ENCODE data around the gene SRM.
"Not testable (repeated sequence)": the region's sequence is repeated elsewhere in the genome, so short reads cannot be mapped to it uniquely, and the experiment has no call there.

The SRM gene

DNA sequence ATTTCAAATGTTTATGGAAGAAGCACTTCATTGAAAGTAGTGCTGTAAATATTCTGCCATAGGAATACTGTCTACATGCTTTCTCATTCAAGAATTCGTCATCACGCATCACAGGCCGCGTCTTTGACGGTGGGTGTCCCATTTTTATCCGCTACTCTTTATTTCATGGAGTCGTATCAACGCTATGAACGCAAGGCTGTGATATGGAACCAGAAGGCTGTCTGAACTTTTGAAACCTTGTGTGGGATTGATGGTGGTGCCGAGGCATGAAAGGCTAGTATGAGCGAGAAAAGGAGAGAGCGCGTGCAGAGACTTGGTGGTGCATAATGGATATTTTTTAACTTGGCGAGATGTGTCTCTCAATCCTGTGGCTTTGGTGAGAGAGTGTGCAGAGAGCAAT lies 36.6 kb downstream of the SRM start:
- DNase-seq (ENCODE audit: low read depth in 1 of 2, low spot score in 1 of 2) = no peak

- DNase-seq (ENCODE audit: low read depth in 1 of 2, low spot score in 1 of 2) = no peak
These were observed 39.8 kb downstream of the SRM start for GRCh38 chr1:11019971-11020370.

GRCh38 chr1:11019358-11019757 lies 40.5 kb downstream of the SRM start:
- not testable (repeated sequence) for DNase-seq (ENCODE audit: low read depth in 1 of 2, low spot score in 1 of 2)

DNA sequence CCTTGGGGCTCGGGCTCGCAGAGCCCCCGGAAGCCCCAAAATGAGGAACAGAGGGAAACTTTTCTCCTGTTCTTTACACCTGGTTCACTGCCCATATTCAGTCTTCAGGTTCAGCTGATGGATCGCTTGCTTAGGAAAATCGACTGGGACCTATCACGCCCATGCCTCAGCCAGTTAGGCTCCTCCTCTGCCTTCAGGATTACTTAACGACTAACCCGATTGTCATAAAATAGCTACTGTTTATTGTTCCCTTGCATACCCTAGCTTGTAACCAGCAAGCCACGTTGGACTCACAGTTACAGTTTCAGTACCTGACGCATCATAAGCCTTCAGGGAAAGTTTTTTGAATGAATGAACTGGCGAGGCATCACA lies 46.7 kb downstream of the SRM start:
- DNase-seq (ENCODE audit: low read depth in 1 of 2, low spot score in 1 of 2) = no peak

DNA sequence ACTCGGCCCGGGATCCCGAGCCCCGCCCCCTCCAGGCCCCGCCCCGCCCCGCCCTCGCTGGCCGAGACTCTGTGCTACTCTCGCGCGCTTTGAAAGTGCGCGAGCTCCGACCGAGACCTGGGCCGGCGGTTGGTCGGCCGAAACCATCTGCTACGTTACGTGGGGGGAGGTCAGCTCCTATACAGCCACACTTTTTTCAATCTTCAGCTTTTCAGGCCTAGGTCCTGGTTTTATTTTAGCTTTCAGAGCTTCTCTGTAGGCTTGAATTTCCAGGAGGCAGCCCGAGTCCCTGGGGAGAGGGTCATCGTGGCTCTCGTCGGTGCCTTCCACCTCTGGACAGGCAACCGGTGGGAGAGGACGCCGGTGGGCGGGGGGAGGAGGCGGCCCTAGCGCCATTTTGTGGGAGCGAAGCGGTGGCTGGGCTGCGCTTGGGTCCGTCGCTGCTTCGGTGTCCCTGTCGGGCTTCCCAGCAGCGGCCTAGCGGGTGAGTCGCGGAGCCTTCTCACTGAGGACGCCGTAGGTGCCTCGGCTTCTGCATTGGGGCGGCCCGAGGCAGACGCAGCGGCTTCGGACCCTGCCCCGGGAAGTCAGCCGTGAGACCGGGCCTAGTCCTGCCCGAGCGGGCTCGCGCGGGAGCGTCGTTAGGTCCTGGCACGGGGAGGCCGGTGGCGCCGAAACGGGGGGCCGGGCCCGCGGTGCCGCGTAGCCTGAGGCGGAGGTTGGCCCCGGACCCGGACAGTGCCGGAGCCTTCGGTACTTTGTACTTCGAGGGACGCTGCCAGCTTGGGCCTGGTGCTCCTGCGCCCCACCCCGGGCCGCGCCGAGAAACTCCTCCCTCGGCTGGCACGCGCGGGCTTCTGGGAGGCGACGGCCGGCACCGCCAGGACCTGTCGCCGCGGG lies 47.3 kb downstream of the SRM start, which contains the start of gene TARDBP:
Gene TARDBP, plus strand, starts transcription at position 395 of the 900 bp plus-strand sequence. CDS start 1,074 bp downstream, outside the sequence.
- peak; percentile 81 to 83 for DNase-seq (ENCODE audit: low read depth in 1 of 2, low spot score in 1 of 2)

Data from activated T-helper 1 cell treated with anti-CD3 and anti-CD28 coated beads, Interleukin-2, amount 50 U/mL, for 16 hours (primary cell).